GM12878 (cell line): ENCODE measurements around the gene CLMP.

Source experiments
- GABPA ChIP-seq: IDR thresholded peaks from 2 replicates; pipeline ENCODE4 v1.6.1; 2014; ENCODE audit warnings: antibody characterized with exemption, low read depth, mild to moderate bottlenecking, inconsistent platforms
- POLR2AphosphoS5 ChIP-seq: IDR thresholded peaks from 2 replicates; pipeline ENCODE4 v1.6.1; 2011; ENCODE audit warnings: mild to moderate bottlenecking, low read length, inconsistent platforms
- RCOR1 ChIP-seq: conservative IDR thresholded peaks from 2 replicates; pipeline ENCODE4 v1.6.1; 2012; ENCODE audit warnings: low read depth, low read length, improper control_type of control experiment
- RUNX3 ChIP-seq: IDR thresholded peaks from 2 replicates; pipeline ENCODE4 v1.6.1; 2012; ENCODE audit warnings: low read length, inconsistent platforms
- ZNF24 ChIP-seq: fragments of 450-650 bp; IDR thresholded peaks from 2 replicates; pipeline ENCODE4 v1.6.1; 2017; ENCODE audit warnings: antibody characterized with exemption, mild to moderate bottlenecking
- TF ChIP-seq, protein P1 (sequence below): fragments of 450-650 bp; IDR thresholded peaks from 2 replicates; pipeline ENCODE4 v1.6.1; 2016; ENCODE audit warnings: mild to moderate bottlenecking
- TF ChIP-seq, protein P2 (sequence below): fragments of 450-650 bp; IDR thresholded peaks from 2 replicates; pipeline ENCODE4 v1.6.1; 2017; ENCODE audit warnings: mild to moderate bottlenecking
- TF ChIP-seq, protein P3 (sequence below): IDR thresholded peaks from 2 replicates; pipeline ENCODE4 v1.6.1; 2011; ENCODE audit warnings: low read depth, low read length, improper control_type of control experiment, borderline replicate concordance

DNA sequence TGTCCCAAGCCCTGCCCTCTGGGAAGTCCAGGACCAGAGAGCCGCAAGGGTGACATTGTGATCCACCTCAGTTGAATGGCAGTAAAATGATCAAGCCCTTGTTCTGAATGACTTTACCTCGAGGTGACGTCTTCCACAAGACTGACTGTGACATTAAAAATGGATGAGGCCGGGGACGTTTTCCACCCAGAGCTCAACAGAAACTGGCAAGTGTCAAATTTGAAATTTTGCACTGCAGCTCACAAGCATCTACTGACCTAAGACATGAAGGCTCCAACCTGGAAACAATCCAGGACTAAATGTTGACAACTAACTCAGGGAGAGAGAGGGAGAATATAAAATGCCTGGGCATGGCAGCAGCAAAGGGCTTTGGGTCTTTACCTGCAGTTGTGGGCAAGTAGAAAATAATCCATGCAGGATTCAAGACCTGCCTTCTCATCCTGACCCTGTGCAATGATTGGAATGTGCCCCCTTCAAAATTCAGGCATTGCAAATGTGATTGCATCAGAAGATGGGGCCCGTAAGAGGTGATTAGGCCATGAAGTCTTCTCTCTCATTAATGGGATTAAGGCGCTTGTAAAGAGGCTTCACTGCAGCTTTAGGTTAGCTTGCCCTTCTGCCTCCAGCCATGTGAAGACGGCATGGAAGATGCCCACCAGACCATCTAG, 33.6 kb upstream of the CLMP start:
- TF ChIP-seq GABPA (no peak), RCOR1 (no peak), RUNX3 (no peak), ZNF24 (no peak), POLR2AphosphoS5 (no peak)
- TF ChIP-seq, protein P1, sequence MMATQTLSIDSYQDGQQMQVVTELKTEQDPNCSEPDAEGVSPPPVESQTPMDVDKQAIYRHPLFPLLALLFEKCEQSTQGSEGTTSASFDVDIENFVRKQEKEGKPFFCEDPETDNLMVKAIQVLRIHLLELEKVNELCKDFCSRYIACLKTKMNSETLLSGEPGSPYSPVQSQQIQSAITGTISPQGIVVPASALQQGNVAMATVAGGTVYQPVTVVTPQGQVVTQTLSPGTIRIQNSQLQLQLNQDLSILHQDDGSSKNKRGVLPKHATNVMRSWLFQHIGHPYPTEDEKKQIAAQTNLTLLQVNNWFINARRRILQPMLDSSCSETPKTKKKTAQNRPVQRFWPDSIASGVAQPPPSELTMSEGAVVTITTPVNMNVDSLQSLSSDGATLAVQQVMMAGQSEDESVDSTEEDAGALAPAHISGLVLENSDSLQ = no peak
- TF ChIP-seq, protein P2, sequence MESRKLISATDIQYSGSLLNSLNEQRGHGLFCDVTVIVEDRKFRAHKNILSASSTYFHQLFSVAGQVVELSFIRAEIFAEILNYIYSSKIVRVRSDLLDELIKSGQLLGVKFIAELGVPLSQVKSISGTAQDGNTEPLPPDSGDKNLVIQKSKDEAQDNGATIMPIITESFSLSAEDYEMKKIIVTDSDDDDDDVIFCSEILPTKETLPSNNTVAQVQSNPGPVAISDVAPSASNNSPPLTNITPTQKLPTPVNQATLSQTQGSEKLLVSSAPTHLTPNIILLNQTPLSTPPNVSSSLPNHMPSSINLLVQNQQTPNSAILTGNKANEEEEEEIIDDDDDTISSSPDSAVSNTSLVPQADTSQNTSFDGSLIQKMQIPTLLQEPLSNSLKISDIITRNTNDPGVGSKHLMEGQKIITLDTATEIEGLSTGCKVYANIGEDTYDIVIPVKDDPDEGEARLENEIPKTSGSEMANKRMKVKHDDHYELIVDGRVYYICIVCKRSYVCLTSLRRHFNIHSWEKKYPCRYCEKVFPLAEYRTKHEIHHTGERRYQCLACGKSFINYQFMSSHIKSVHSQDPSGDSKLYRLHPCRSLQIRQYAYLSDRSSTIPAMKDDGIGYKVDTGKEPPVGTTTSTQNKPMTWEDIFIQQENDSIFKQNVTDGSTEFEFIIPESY = no peak
- TF ChIP-seq, protein P3, sequence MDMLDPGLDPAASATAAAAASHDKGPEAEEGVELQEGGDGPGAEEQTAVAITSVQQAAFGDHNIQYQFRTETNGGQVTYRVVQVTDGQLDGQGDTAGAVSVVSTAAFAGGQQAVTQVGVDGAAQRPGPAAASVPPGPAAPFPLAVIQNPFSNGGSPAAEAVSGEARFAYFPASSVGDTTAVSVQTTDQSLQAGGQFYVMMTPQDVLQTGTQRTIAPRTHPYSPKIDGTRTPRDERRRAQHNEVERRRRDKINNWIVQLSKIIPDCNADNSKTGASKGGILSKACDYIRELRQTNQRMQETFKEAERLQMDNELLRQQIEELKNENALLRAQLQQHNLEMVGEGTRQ = no peak
